Type B pancreatic cell (in vitro differentiated cells): ENCODE measurements around the gene LIPT1. TPM values are rescaled to one million over a fixed set of nuclear protein-coding genes. Genes with fewer than 3 reads are reported as not detected.
"Not testable (repeated sequence)": the region's sequence is repeated elsewhere in the genome, so short reads cannot be mapped to it uniquely, and the experiment has no call there.

Experiments used
- DNase-seq: peaks from one replicate; pipeline ENCODE4 v3.0.0; 2021; ENCODE audit warnings: mixed read lengths; ENCODE audit not compliant: unreplicated experiment; ENCODE audit errors: extremely low spot score
- H3K27ac Mint-ChIP-seq: 2 replicates; pipeline ENCODE4 v1.8.0; 2021; ENCODE audit warnings: mild to moderate bottlenecking, mixed read lengths
- H3K27me3 Mint-ChIP-seq: 2 replicates; pipeline ENCODE4 v1.8.0; 2021; ENCODE audit warnings: mixed read lengths
- H3K36me3 Mint-ChIP-seq: 2 replicates; pipeline ENCODE4 v1.8.0; 2021; ENCODE audit warnings: mixed read lengths
- H3K4me1 Mint-ChIP-seq: one replicate; pipeline ENCODE4 v1.8.0; 2021; ENCODE audit warnings: mixed read lengths; ENCODE audit not compliant: unreplicated experiment
- H3K4me3 Mint-ChIP-seq: 2 replicates; pipeline ENCODE4 v1.8.0; 2021; ENCODE audit warnings: mild to moderate bottlenecking, mixed read lengths
- H3K9me3 Mint-ChIP-seq: 2 replicates; pipeline ENCODE4 v1.8.0; 2021; ENCODE audit warnings: mixed read lengths
- total RNA-seq: library from RNA; stranded (reverse); gene quantifications from 2 replicates; pipeline ENCODE4 v1.2.1, GENCODE V29; 2021; ENCODE audit warnings: low replicate concordance
- TF ChIP-seq, protein P1 (sequence below): fragments of 200-600 bp; sonication (generic); conservative IDR thresholded peaks from 2 replicates; pipeline ENCODE4 v1.5.0; 2021; ENCODE audit warnings: antibody characterized with exemption, mild to moderate bottlenecking

LIPT1 gene
- total RNA-seq, 1 donor from 2014 or later: 5.3 TPM

- Mint-ChIP-seq H3K36me3 (peaks cover 35% of the 10 kb centered on the region), H3K4me1 (peaks cover 8% of the 10 kb centered on the region), H3K9me3 (no peaks in the 10 kb centered on the region), H3K27ac (no peak overlapping the region), H3K27me3 (no peaks in the 10 kb centered on the region), H3K4me3 (no peak overlapping the region)
- TF ChIP-seq, protein P1, sequence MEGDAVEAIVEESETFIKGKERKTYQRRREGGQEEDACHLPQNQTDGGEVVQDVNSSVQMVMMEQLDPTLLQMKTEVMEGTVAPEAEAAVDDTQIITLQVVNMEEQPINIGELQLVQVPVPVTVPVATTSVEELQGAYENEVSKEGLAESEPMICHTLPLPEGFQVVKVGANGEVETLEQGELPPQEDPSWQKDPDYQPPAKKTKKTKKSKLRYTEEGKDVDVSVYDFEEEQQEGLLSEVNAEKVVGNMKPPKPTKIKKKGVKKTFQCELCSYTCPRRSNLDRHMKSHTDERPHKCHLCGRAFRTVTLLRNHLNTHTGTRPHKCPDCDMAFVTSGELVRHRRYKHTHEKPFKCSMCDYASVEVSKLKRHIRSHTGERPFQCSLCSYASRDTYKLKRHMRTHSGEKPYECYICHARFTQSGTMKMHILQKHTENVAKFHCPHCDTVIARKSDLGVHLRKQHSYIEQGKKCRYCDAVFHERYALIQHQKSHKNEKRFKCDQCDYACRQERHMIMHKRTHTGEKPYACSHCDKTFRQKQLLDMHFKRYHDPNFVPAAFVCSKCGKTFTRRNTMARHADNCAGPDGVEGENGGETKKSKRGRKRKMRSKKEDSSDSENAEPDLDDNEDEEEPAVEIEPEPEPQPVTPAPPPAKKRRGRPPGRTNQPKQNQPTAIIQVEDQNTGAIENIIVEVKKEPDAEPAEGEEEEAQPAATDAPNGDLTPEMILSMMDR: no peak
- DNase-seq: no peak
These were observed 33.6 kb downstream of the LIPT1 start for GRCh38 chr2:99188357-99188756.

DNA sequence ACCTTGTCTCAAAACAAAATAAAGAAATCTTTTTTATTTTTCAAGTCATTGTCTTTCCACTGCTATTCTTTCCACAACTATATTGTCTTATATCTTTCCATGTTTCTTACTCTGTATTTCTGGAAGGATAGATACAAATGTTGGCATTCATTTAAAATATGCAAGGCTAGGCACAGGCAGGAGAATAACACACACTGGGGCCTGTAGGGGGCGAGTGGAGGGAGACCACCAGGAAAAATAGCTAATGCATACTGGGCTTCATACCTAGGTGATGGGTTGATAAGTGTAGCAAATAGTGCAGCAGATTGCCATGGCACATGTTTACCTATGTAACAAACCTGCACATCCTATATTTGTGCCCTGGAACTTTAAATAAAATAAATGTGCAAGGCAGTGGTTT lies 35.8 kb downstream of the LIPT1 start:
- no peaks in the 10 kb centered on the region for H3K27me3 Mint-ChIP-seq
- no peak for DNase-seq
- no peaks in the 10 kb centered on the region for H3K4me1 Mint-ChIP-seq
- H3K36me3 Mint-ChIP-seq: peaks cover 42% of the 10 kb centered on the region
- H3K4me3 Mint-ChIP-seq: no peak overlapping the region
- H3K9me3 Mint-ChIP-seq: no peaks in the 10 kb centered on the region
- TF ChIP-seq, protein P1: peak; percentile 49
- H3K27ac Mint-ChIP-seq: no peak overlapping the region

DNA sequence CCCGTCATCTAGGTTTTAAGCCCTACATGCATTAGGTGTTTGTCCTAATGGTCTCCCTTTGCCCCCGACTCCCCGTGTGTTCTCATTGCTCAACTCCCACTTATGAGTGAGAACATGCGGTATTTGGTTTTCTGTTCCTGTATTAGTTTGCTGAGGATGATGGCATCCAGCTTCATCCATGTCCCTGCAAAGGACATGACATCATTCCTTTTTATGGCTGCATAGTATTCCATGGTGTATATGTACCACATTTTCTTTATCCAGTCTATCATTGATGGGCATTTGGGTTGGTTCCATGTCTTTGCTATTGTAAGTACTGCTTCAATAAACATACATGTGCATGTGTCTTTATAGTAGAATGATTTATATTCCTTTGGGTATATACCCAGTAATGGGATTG lies 37.6 kb downstream of the LIPT1 start:
- H3K36me3 Mint-ChIP-seq: peaks cover 44% of the 10 kb centered on the region
- DNase-seq, H3K9me3 Mint-ChIP-seq, H3K4me3 Mint-ChIP-seq, H3K4me1 Mint-ChIP-seq, H3K27me3 Mint-ChIP-seq, H3K27ac Mint-ChIP-seq: not testable (repeated sequence)

- Mint-ChIP-seq H3K4me3 (peak overlapping the region; percentile 17), H3K9me3 (no peaks in the 10 kb centered on the region), H3K4me1 (no peaks in the 10 kb centered on the region), H3K36me3 (peaks cover 23% of the 10 kb centered on the region), H3K27me3 (no peaks in the 10 kb centered on the region), H3K27ac (peak overlapping the region; percentile 80)
- no peak for DNase-seq
- TF ChIP-seq, protein P1: no peak
These were observed 43.5 kb downstream of the LIPT1 start for GRCh38 chr2:99198103-99198841.

- H3K36me3 Mint-ChIP-seq: peaks cover 19% of the 10 kb centered on the region
- no peak for DNase-seq
- no peak overlapping the region for H3K27ac Mint-ChIP-seq
- H3K27me3 Mint-ChIP-seq: no peaks in the 10 kb centered on the region
- TF ChIP-seq, protein P1: no peak
- no peaks in the 10 kb centered on the region for H3K9me3 Mint-ChIP-seq
- H3K4me1 Mint-ChIP-seq: no peaks in the 10 kb centered on the region
- H3K4me3 Mint-ChIP-seq: no peak overlapping the region
These were observed 45.5 kb downstream of the LIPT1 start for GRCh38 chr2:99200076-99200800.
